ENCODE measurements around the gene C17orf113. TPM values are rescaled to one million over a fixed set of nuclear protein-coding genes. Genes with fewer than 3 reads are reported as not detected.

C17orf113 gene
- total and polyA plus RNA-seq, 2 of the 13 experiments (the other 11 are each of a cell fraction or from before 2014, with no cell fraction given), result 0.87 to 1.1 TPM

- TF ChIP-seq TEAD3 (CRISPR knock-in tag; optimal IDR thresholded peaks at IDR 0.05; ENCODE audit: borderline replicate concordance), result peak; percentile 68
- TF ChIP-seq TRAFD1 (CRISPR knock-in tag; IDR thresholded peaks at IDR 0.05; ENCODE audit: borderline replicate concordance), result peak; percentile 20; the same call in 1 of the 2 replicates
- TF ChIP-seq ZSCAN29 (CRISPR knock-in tag; conservative IDR thresholded peaks at IDR 0.05), result no peak
- TF ChIP-seq IKZF5 (CRISPR knock-in tag; IDR thresholded peaks at IDR 0.05), result peak; percentile 37; the same call in 1 of the 2 replicates
- TF ChIP-seq ZNF563 (CRISPR knock-in tag; IDR thresholded peaks at IDR 0.05), result no peak
- TF ChIP-seq ZNF230 (CRISPR knock-in tag; IDR thresholded peaks at IDR 0.05), result no peak
- no peak for TF ChIP-seq CBX1 (IDR thresholded peaks at IDR 0.05; ENCODE audit: low read depth)
- TF ChIP-seq MATR3 (CRISPR knock-in tag; IDR thresholded peaks at IDR 0.05), result no peak
- TF ChIP-seq DNMT1 (CRISPR knock-in tag; IDR thresholded peaks at IDR 0.05), result 0 out of 2 replicates have a peak, but pooled peaks have one; percentile 47
- no peak for TF ChIP-seq PREB (CRISPR knock-in tag; IDR thresholded peaks at IDR 0.05)
- TF ChIP-seq HNF4G (IDR thresholded peaks at IDR 0.05; ENCODE audit: borderline replicate concordance, low read depth, low read length), result no peak
- TF ChIP-seq HNF4G (CRISPR knock-in tag; IDR thresholded peaks at IDR 0.05; ENCODE audit: borderline replicate concordance, low read depth), result peak; percentile 60; the same call in 1 of the 2 replicates
- TF ChIP-seq DMAP1 (CRISPR knock-in tag; IDR thresholded peaks at IDR 0.05), result 0 out of 2 replicates have a peak, but pooled peaks have one; percentile 38
- no peak for TF ChIP-seq TAF15 (IDR thresholded peaks at IDR 0.05; ENCODE audit: low read depth, low read length, poor library complexity, severe bottlenecking)
- no peak for TF ChIP-seq KDM3A (CRISPR knock-in tag; IDR thresholded peaks at IDR 0.05; ENCODE audit: low read depth)
- no peak for TF ChIP-seq BCLAF1 (IDR thresholded peaks at IDR 0.05)
- TF ChIP-seq ZNF225 (CRISPR knock-in tag; IDR thresholded peaks at IDR 0.05), result no peak
- no peak for TF ChIP-seq ZKSCAN5 (CRISPR knock-in tag; IDR thresholded peaks at IDR 0.05)
- peak; percentile 25 for TF ChIP-seq PTBP1 (IDR thresholded peaks at IDR 0.05; ENCODE audit: low read depth, low read length, poor library complexity, severe bottlenecking)
- TF ChIP-seq ZNF317 (CRISPR knock-in tag; IDR thresholded peaks at IDR 0.05), result no peak; the same call in 1 of the 2 replicates
- TF ChIP-seq ZNF761 (CRISPR knock-in tag; conservative IDR thresholded peaks at IDR 0.05), result no peak
- no peak for TF ChIP-seq TFDP2 (CRISPR knock-in tag; IDR thresholded peaks at IDR 0.05)
- peak; percentile 80 for TF ChIP-seq STAG1 (CRISPR knock-in tag; IDR thresholded peaks at IDR 0.05)
These were observed 17.1 kb upstream of the C17orf113 start (continued) for GRCh38 chr17:42067371-42068091.

Measured in HepG2 (cell line).